ENCODE measurements around the gene SRGAP3. TPM values are rescaled to one million over a fixed set of nuclear protein-coding genes. Genes with fewer than 3 reads are reported as not detected.

The SRGAP3 gene
- total RNA-seq, 1 experiment from 2014 or later: 1.3 TPM

- no peaks in the 10 kb centered on the region for H3K27me3 ChIP-seq (ENCODE audit: low read length)
- H3K9me3 ChIP-seq (ENCODE audit: low read length): no peaks in the 10 kb centered on the region
- H3K4me1 ChIP-seq (ENCODE audit: low read length): peaks cover 20% of the 10 kb centered on the region
- H3K27ac ChIP-seq (ENCODE audit: low read length): no peak overlapping the region
- no peak overlapping the region for H2AFZ ChIP-seq (ENCODE audit: low read length)
- no peak overlapping the region for H3K4me2 ChIP-seq (ENCODE audit: low read depth, low read length, poor library complexity, severe bottlenecking)
- DNase-seq: no peak
- no peaks in the 10 kb centered on the region for H3K79me2 ChIP-seq (ENCODE audit: low read length)
- H3K9me2 ChIP-seq (replicated peaks; ENCODE audit: insufficient read depth, low read length): no peaks in the 10 kb centered on the region
- no peak overlapping the region for H3K9ac ChIP-seq (ENCODE audit: low read length)
- H3K4me3 ChIP-seq (ENCODE audit: low read length): no peak overlapping the region
- no peaks in the 10 kb centered on the region for H3K36me3 ChIP-seq (ENCODE audit: insufficient read depth, low read length)
- no peaks in the 10 kb centered on the region for H4K20me1 ChIP-seq (ENCODE audit: insufficient read depth, low read depth, low read length)
Measured at GRCh38 chr3:9193211-9193610, 56.2 kb downstream of the SRGAP3 start.

GRCh38 chr3:9192248-9193025 lies 57.0 kb downstream of the SRGAP3 start:
- Histone ChIP-seq H3K9me3 (ENCODE audit: low read length) (no peaks in the 10 kb centered on the region), H3K4me1 (ENCODE audit: low read length) (peaks cover 20% of the 10 kb centered on the region), H3K9ac (ENCODE audit: low read length) (no peak overlapping the region), H2AFZ (ENCODE audit: low read length) (no peak overlapping the region), H3K4me3 (ENCODE audit: low read length) (no peak overlapping the region), H3K36me3 (ENCODE audit: insufficient read depth, low read length) (no peaks in the 10 kb centered on the region), H4K20me1 (ENCODE audit: insufficient read depth, low read depth, low read length) (no peaks in the 10 kb centered on the region), H3K27me3 (ENCODE audit: low read length) (no peaks in the 10 kb centered on the region), H3K27ac (ENCODE audit: low read length) (no peak overlapping the region), H3K4me2 (ENCODE audit: low read depth, low read length, poor library complexity, severe bottlenecking) (no peak overlapping the region), H3K79me2 (ENCODE audit: low read length) (no peaks in the 10 kb centered on the region), H3K9me2 (replicated peaks; ENCODE audit: insufficient read depth, low read length) (no peaks in the 10 kb centered on the region)
- DNase-seq: no peak

GRCh38 chr3:9190276-9190675 lies 59.2 kb downstream of the SRGAP3 start:
- Histone ChIP-seq H3K4me3 (ENCODE audit: low read length) (no peak overlapping the region), H3K4me2 (ENCODE audit: low read depth, low read length, poor library complexity, severe bottlenecking) (no peak overlapping the region), H2AFZ (ENCODE audit: low read length) (no peak overlapping the region), H3K27me3 (ENCODE audit: low read length) (no peaks in the 10 kb centered on the region), H4K20me1 (ENCODE audit: insufficient read depth, low read depth, low read length) (no peaks in the 10 kb centered on the region), H3K9me3 (ENCODE audit: low read length) (no peaks in the 10 kb centered on the region), H3K9me2 (replicated peaks; ENCODE audit: insufficient read depth, low read length) (no peaks in the 10 kb centered on the region), H3K79me2 (ENCODE audit: low read length) (no peaks in the 10 kb centered on the region), H3K4me1 (ENCODE audit: low read length) (peaks cover 27% of the 10 kb centered on the region), H3K9ac (ENCODE audit: low read length) (no peak overlapping the region), H3K27ac (ENCODE audit: low read length) (no peak overlapping the region), H3K36me3 (ENCODE audit: insufficient read depth, low read length) (no peaks in the 10 kb centered on the region)
- DNase-seq: no peak

GRCh38 chr3:9188583-9188982 lies 60.9 kb downstream of the SRGAP3 start:
- H3K9me2 ChIP-seq (replicated peaks; ENCODE audit: insufficient read depth, low read length): no peaks in the 10 kb centered on the region
- peaks cover 30% of the 10 kb centered on the region for H3K4me1 ChIP-seq (ENCODE audit: low read length)
- no peak overlapping the region for H3K27ac ChIP-seq (ENCODE audit: low read length)
- H3K9ac ChIP-seq (ENCODE audit: low read length): no peak overlapping the region
- no peaks in the 10 kb centered on the region for H3K36me3 ChIP-seq (ENCODE audit: insufficient read depth, low read length)
- H3K4me3 ChIP-seq (ENCODE audit: low read length): no peak overlapping the region
- H3K79me2 ChIP-seq (ENCODE audit: low read length): no peaks in the 10 kb centered on the region
- no peak overlapping the region for H3K4me2 ChIP-seq (ENCODE audit: low read depth, low read length, poor library complexity, severe bottlenecking)
- no peak overlapping the region for H2AFZ ChIP-seq (ENCODE audit: low read length)
- no peaks in the 10 kb centered on the region for H3K9me3 ChIP-seq (ENCODE audit: low read length)
- DNase-seq: no peak
- H4K20me1 ChIP-seq (ENCODE audit: insufficient read depth, low read depth, low read length): no peaks in the 10 kb centered on the region
- H3K27me3 ChIP-seq (ENCODE audit: low read length): no peaks in the 10 kb centered on the region

- no peaks in the 10 kb centered on the region for H3K79me2 ChIP-seq (ENCODE audit: low read length)
- no peak overlapping the region for H3K4me2 ChIP-seq (ENCODE audit: low read depth, low read length, poor library complexity, severe bottlenecking)
- no peak for DNase-seq
- no peaks in the 10 kb centered on the region for H4K20me1 ChIP-seq (ENCODE audit: insufficient read depth, low read depth, low read length)
- H3K36me3 ChIP-seq (ENCODE audit: insufficient read depth, low read length): no peaks in the 10 kb centered on the region
- no peak overlapping the region for H3K4me3 ChIP-seq (ENCODE audit: low read length)
- no peak overlapping the region for H2AFZ ChIP-seq (ENCODE audit: low read length)
- no peaks in the 10 kb centered on the region for H3K9me3 ChIP-seq (ENCODE audit: low read length)
- H3K4me1 ChIP-seq (ENCODE audit: low read length): peaks cover 34% of the 10 kb centered on the region
- no peaks in the 10 kb centered on the region for H3K9me2 ChIP-seq (replicated peaks; ENCODE audit: insufficient read depth, low read length)
- H3K9ac ChIP-seq (ENCODE audit: low read length): no peak overlapping the region
- H3K27ac ChIP-seq (ENCODE audit: low read length): no peak overlapping the region
- H3K27me3 ChIP-seq (ENCODE audit: low read length): no peaks in the 10 kb centered on the region
Measured at GRCh38 chr3:9185701-9186100, 63.7 kb downstream of the SRGAP3 start.

GRCh38 chr3:9185046-9185445 lies 64.4 kb downstream of the SRGAP3 start:
- H3K36me3 ChIP-seq (ENCODE audit: insufficient read depth, low read length): no peaks in the 10 kb centered on the region
- no peak overlapping the region for H3K4me3 ChIP-seq (ENCODE audit: low read length)
- no peak for DNase-seq
- no peak overlapping the region for H3K9ac ChIP-seq (ENCODE audit: low read length)
- H3K4me1 ChIP-seq (ENCODE audit: low read length): peaks cover 34% of the 10 kb centered on the region
- no peaks in the 10 kb centered on the region for H3K9me3 ChIP-seq (ENCODE audit: low read length)
- H3K27me3 ChIP-seq (ENCODE audit: low read length): no peaks in the 10 kb centered on the region
- no peak overlapping the region for H3K27ac ChIP-seq (ENCODE audit: low read length)
- no peaks in the 10 kb centered on the region for H4K20me1 ChIP-seq (ENCODE audit: insufficient read depth, low read depth, low read length)
- H3K79me2 ChIP-seq (ENCODE audit: low read length): no peaks in the 10 kb centered on the region
- no peak overlapping the region for H2AFZ ChIP-seq (ENCODE audit: low read length)
- H3K9me2 ChIP-seq (replicated peaks; ENCODE audit: insufficient read depth, low read length): no peaks in the 10 kb centered on the region
- H3K4me2 ChIP-seq (ENCODE audit: low read depth, low read length, poor library complexity, severe bottlenecking): no peak overlapping the region

GRCh38 chr3:9184461-9184835 lies 65.0 kb downstream of the SRGAP3 start:
- no peaks in the 10 kb centered on the region for H3K79me2 ChIP-seq (ENCODE audit: low read length)
- no peak overlapping the region for H3K4me3 ChIP-seq (ENCODE audit: low read length)
- no peak overlapping the region for H3K27ac ChIP-seq (ENCODE audit: low read length)

GRCh38 chr3:9183811-9184460 lies 65.5 kb downstream of the SRGAP3 start:
- Histone ChIP-seq H3K79me2 (ENCODE audit: low read length) (no peaks in the 10 kb centered on the region), H3K4me3 (ENCODE audit: low read length) (peak overlapping the region; percentile 47; the same call in 1 of the 2 replicates), H3K4me1 (ENCODE audit: low read length) (peaks cover 34% of the 10 kb centered on the region), H3K9ac (ENCODE audit: low read length) (peak overlapping the region; percentile 52), H3K27me3 (ENCODE audit: low read length) (no peaks in the 10 kb centered on the region), H4K20me1 (ENCODE audit: insufficient read depth, low read depth, low read length) (no peaks in the 10 kb centered on the region), H3K36me3 (ENCODE audit: insufficient read depth, low read length) (no peaks in the 10 kb centered on the region), H2AFZ (ENCODE audit: low read length) (peak overlapping the region; percentile 54; the same call in 1 of the 2 replicates), H3K9me2 (replicated peaks; ENCODE audit: insufficient read depth, low read length) (no peaks in the 10 kb centered on the region), H3K4me2 (ENCODE audit: low read depth, low read length, poor library complexity, severe bottlenecking) (peak overlapping the region; percentile 54), H3K27ac (ENCODE audit: low read length) (peak overlapping the region; percentile 80), H3K9me3 (ENCODE audit: low read length) (no peaks in the 10 kb centered on the region)
- DNase-seq: no peak

More at GRCh38 chr3:9184461-9184835, 65.0 kb downstream of the SRGAP3 start:
- DNase-seq: no peak
- Histone ChIP-seq H3K4me1 (ENCODE audit: low read length) (peaks cover 34% of the 10 kb centered on the region), H3K27me3 (ENCODE audit: low read length) (no peaks in the 10 kb centered on the region), H3K9me3 (ENCODE audit: low read length) (no peaks in the 10 kb centered on the region), H3K36me3 (ENCODE audit: insufficient read depth, low read length) (no peaks in the 10 kb centered on the region), H4K20me1 (ENCODE audit: insufficient read depth, low read depth, low read length) (no peaks in the 10 kb centered on the region), H3K9ac (ENCODE audit: low read length) (no peak overlapping the region), H3K4me2 (ENCODE audit: low read depth, low read length, poor library complexity, severe bottlenecking) (peak overlapping the region; percentile 54), H3K9me2 (replicated peaks; ENCODE audit: insufficient read depth, low read length) (no peaks in the 10 kb centered on the region), H2AFZ (ENCODE audit: low read length) (no peak overlapping the region)

All from Karpas-422 (cell line).